ENCODE measurements around the gene RNF31.

Gene RNF31

DNA sequence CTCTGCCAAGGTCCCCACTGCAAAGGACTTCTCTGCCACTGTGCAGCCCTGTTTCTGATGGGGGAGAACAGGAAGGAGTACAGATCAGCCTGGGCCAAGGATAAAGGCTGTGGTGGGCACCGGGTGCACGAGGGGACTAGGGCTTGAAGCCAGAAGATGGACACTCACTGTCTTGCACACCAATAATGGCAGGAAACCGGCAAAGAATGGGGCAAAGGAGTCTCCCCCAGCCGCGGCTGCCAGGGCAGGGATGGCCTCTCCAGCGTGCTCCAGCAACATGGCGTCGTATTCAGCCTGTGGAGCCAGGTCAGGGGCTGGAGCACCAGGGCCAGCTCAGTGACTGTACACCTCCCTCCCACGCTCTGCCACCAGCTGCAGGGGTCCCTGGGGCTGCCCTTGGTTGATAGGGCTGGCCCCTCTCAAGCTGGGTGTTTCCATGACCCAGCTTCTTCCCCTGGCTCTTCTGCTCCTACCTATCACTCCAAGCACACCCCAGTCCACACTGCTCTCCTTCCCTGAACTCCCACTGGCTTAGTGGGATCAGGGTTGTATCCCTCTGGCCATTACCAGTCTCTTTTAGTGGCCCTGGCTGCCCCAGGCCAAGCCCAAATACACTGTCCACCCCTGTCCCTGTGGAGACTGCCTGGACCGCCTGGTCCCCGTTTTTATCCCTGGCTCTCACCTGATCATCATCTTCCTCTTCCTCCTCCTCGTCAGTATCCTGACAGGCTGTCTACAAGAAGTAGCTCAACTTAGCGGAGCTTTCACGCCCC is 35.0 kb downstream of the RNF31 start:
- no peak for DNase-seq (ENCODE audit: low spot score)

DNA sequence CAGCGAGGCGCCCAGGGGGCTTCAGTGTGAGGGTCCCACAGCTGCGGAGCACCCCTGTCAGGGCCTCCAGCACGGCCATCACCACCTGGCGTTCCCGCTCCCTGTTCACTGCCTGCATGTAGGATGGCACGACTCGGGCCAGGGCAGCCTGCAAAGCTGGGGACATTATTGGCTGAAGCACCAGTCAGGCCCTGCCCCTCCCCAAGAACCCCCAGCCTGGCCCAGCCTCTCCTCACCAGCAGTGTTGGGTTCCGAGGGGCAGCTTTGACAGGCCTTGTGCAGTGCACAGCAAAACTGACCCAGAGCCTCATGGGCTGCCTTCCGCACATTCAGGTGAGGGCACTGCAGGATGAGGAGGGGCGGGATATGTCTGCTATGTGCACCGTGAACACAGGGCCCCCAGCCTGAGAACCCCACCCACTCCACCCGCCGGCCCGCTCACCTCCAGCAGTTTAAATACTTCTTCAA is 35.8 kb downstream of the RNF31 start:
- DNase-seq (ENCODE audit: low spot score): no peak

DNA sequence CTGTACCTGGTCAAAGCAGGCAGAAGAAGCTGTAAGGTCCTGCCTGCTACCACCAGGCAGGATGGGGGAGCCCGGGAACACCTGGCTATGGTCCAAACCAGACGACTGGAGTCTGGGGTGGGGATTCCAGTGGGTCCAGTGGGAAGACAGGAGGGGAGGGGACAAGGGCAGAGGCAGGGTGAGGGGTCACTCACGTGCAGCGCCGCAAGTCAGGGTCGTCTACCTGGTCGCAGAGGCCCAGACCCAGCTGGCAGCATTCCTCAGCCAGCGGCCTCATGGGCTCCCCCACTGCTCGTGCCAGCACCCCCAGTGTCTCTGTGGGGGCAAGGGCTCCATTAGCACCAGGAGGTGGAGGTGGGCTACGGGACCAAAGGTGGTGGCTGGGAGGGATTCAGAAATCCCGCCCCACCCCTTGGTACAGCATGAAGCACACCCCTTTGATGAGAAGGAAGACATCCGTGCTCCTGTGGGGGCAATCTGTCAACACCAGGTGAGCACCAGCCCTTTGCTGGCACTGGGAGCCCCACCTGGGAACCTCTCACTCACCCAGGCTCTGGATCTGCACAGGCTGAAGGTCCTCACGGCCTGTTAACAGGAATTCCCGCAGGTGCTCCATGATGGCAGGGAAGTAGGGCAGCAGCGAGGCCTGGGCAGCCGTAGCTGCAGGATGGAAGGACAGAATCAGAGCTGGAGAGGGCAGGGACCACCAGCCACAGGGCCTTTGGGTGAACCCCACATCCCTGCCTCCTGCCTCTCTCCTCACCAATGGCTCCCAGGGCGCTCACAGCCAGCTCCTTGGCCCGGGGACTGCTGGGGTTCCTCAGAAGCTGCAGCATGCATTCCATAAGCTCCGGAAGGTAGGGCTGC is 37.0 kb downstream of the RNF31 start:
- DNase-seq (ENCODE audit: low spot score): no peak

DNA sequence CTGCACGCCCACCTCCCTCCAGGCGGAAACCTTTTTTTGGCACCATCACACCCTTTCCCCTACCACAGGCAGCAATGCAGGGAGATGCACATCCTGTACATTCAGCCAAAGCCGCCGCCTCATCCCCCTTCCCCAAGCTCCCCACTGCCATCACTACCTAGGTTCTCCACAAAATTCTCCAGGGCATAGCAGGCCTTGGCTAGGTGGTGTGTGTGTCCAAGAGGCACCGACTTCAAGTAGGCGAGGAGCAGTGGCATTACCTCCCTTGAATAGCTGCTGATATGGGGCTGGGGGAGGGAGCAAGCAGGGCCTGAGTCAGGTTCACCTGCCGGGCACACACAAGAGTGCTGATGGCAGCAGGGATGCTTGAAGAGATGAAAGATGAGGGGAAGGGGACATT is 37.7 kb downstream of the RNF31 start:
- DNase-seq (ENCODE audit: low spot score): no peak

DNA sequence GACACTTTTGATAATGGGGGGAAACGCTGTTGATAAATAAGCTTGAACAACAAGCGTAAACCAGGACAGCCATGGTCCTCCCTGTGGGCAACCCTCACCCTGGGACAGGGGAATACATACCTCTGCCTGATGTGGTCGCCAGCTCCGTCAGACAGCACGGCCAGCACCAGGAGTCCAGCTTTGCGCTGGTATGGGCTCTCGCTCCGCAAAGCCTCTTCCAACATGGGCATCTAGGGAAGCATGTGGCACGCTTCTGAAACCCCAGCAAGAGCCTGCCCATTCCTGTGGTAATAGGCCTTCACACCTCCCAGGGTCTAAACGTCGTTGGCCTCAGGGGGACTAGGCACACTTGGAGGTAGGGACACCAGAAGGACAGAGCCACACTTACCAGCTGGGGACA is 38.4 kb downstream of the RNF31 start:
- no peak for DNase-seq (ENCODE audit: low spot score)

DNA sequence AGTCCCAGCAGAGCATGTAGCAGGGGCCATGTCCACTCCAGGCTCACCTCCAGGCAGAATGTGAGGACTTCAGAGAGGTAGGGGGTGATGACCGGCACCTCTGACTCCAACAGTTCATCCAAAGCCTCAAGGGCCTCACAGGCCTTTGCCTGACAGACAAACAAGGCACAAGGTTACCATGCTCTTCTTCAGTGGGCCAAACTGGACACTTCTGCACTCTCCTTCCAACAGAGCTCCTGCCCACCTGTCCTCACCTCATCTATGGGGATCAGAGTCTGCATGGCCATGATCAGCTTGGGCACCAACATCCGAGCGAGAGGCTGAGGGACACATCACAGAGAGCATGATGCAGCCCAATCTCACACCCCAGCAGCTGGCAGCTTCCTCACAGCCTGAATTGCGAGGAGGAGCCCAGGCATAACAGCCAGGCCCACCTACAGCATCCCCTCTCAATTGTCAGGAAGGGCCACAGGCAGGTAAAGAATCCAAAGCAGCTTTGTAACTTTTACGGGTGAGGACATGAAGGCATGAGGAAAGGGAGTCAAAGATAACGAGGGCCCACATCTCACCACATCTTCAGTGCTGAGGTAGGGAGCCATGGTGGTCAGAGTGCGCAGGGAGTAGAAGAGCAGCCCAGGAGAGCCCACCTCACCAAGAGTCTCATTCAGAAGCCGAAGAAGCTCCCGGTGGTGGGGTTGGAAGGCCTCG is 39.7 kb downstream of the RNF31 start:
- DNase-seq (ENCODE audit: low spot score): no peak

DNA sequence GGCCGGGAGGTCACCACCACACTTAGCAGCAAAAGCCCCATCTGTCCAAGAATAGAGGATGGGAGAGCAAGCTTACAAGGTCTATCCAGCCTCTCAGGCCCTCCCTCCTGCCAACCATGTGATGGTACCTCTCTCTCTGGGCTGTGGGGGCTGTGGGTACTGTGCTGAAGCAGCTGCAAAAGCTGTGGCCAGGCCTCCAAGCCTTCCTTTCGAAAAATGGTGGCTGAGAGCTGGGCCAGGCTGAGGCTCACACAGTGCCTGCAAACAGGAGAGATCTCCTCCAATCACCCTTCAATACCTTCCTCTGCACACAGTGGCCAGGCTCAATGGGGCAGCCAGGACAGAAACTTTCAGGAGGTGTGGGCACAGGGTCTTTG is 40.2 kb downstream of the RNF31 start:
- DNase-seq (ENCODE audit: low spot score): no peak

DNA sequence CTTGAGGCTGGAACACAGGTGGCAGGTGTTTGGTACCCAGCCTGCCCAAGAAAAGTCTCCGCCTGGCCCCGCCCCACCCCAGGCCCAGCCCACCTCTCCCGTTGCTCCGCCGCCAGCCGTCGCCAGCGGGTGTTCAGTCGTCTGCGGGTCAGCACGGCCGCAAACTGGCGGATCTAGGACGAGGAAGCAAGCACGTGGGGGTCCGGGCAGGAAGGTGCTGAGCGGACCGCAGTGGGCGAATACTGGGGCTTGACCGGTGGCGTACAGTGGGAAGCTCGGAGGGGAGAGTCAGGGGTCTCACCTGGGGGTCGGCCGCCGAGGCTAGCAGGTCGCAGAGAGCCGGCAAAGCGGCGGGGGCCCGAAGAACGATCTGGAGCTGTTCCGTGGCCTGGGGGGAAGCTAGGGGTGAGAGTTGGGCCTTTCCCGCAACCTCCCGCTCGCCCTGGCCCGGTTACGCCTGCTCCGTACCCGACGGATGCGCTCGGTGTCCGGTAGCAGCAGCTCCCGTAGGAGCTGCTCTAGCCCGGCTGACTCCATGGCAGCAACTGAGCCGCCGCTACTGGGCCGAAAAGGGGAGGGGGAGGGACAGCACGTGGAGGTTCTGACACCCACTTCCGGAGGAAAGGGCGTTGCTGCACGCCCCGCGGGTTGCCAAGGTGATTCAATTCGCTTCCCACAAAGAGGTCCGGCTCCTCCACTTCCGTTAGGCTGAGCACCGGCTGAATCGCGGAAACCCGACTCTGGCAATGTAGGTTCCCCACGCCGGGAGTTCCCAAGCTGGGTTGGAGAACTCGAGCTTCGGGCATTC is 41.2 kb downstream of the RNF31 start, which contains the start of gene IPO4:
Gene IPO4, minus strand, starts transcription at position 566 of the 808 bp plus-strand sequence. Its CDS starts 29 bp downstream, at position 537.
- DNase-seq (ENCODE audit: low spot score): peak; percentile 93

DNA sequence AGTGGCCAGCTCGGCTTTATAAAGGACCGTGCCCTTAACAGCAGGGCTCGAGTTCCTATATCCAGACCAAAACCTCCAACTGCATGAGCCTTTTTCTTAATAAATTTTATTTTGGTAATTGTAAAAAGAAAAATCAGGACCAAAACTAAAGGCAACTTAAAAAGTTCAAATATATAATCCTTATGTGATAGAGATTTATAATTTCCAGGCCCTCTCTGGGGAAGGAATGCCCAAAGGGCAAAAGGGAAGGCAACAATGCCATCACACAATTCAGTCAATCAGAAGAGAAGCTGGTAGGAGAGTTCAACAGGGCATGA is 41.7 kb downstream of the RNF31 start:
- no peak for DNase-seq (ENCODE audit: low spot score)

DNA sequence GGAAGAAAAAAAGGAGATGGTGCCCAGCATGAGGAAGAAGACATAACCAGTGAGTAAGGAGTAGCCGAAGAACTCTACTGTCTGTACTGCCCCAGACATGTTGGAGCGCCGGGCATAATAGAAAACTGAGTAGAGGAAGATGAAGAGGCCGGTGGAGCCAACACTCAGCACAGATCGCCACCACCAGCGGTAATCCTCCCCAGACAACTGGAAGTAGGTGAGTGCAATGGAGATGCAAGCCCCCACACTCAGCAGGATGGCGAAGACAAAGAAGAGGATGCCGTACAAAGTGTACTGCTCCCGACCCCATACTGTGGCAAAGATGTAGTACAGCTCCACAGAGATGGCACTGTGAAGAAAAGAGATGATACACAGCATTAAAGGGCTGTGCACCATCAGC is 42.2 kb downstream of the RNF31 start:
- no peak for DNase-seq (ENCODE audit: low spot score)

DNA sequence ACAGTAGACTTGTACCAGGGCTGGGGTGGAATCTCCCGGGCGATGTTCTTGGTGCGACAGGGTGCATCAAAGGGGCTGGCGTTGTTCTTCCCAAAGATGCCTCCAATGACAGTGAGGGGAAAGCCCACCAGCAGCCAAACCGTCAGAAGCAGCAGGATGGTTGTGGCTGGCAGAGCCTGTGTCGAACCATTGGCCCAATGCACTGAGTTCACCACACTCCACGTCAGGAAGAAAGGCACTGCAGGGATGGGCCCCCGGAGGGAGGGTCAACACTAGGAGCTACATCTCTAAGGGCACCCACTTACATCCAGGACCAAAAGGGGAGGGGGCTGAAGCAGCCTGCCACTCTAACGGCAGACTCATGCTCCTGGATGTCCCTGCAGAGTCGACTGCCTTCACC is 43.1 kb downstream of the RNF31 start:
- DNase-seq (ENCODE audit: low spot score): no peak

DNA sequence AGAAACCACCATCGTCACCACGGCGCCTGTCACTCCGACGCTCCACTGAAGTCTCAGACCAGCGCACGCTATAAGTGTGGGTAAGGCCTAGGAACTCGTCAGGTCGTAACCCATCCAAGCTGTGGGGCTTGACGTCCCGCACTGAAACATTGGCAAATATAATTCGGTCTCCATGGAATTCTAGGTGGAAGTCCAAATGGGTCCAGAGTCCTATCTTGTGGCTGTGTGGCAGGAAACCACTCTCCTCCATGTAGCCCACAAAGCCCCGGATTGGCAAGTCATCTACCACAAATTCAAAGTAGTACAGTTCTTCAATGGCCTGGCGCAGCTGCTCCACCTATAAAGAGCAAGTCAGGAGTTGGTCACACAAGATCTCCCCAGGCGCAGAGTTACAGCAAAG is 45.6 kb downstream of the RNF31 start:
- no peak for DNase-seq (ENCODE audit: low spot score)

DNA sequence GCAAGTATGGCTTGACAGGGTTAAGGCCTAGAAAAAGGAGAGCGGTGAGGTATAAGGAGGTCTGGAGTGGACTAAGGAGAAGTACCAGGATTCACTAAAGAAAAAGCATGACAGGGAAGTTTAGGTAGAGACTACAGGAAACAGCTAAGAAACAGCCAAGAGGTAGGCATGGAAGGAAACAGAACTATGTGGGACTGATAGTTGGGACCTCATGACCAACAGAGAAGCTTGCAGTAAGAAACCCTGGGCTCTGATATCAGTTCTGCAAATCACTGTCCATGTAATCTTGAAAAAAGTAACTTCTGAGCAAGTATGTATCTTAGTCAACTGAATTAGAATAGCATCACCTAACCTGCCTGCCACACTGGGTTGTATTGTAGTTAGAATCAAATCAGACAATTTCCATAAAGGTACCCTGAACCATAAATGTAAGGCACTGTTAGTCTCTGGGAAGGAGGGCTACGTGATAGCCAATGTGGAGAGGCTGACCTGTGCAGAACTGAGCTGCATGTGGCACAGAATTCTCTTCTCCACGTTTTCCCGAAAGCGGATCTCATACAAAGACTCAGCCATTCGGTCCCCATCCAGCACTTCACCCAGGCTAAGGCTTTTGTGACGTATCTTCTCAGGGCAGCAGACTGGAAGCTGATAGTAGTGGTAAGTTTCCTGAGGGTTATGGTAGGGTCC is 47.0 kb downstream of the RNF31 start:
- no peak for DNase-seq (ENCODE audit: low spot score)

DNA sequence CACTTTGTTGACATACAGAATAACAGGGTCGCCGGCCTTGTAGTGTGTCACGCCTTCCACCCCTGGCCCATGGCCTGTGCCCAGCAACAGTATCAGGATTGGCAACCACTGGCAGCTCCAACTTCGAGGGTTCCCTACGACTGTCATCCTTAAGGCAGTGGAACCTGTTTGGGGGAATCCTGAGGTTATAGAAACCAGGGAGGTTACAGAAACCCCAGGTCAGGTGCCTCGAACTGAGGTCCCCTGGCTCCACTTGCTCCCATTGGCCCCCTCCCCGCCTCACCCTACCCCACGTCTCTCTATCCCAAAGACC is 47.5 kb downstream of the RNF31 start:
- no peak for DNase-seq (ENCODE audit: low spot score)

DNA sequence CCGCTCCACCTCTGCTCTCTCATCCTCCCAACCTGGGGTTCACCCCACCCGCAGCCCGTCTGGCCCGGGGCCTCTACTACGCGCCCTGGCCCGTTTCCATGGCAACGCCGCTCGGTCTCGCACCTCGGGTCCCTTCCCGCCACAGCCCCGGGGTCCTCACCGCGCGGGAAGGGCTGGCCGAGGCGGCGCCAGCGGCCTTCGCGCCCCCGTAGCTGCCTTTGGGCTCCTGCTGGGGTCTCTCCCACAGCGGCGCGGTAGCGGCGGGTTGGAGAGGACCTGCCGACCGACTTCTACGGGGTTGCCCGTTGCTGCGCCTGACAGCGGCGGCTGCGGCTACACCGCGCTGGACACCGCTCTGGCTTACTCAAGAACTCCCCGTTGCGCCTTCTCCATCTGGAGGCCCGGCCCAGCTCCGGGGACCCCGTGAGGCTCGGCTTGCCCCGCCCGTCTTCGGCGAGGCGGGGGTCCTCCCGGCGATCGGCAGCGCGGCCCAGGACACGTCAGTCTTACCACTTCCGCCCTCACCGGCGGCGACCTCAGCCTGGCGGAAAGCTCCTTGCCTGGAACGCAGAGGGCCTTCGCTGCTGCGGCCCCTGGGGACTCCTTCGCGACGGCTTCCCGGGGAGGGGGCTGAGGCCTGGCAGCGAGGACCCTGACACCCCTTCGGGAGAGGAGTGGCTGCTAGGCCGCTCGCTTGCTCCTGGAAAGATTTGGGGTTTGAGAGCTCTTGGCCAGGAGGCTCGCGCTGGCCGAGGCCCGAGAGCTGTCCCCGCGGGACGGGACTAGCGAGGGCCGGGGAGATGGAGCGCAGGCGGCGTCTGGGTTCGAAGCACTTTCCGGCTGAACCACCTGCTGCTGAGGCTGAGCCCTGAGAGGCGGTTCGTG is 48.1 kb downstream of the RNF31 start, which contains the start of gene TM9SF1:
Gene TM9SF1, minus strand, starts transcription at position 256 of the 885 bp plus-strand sequence. CDS start 422 bp downstream, outside the sequence.
- peak; percentile 68 for DNase-seq (ENCODE audit: low spot score)

DNA sequence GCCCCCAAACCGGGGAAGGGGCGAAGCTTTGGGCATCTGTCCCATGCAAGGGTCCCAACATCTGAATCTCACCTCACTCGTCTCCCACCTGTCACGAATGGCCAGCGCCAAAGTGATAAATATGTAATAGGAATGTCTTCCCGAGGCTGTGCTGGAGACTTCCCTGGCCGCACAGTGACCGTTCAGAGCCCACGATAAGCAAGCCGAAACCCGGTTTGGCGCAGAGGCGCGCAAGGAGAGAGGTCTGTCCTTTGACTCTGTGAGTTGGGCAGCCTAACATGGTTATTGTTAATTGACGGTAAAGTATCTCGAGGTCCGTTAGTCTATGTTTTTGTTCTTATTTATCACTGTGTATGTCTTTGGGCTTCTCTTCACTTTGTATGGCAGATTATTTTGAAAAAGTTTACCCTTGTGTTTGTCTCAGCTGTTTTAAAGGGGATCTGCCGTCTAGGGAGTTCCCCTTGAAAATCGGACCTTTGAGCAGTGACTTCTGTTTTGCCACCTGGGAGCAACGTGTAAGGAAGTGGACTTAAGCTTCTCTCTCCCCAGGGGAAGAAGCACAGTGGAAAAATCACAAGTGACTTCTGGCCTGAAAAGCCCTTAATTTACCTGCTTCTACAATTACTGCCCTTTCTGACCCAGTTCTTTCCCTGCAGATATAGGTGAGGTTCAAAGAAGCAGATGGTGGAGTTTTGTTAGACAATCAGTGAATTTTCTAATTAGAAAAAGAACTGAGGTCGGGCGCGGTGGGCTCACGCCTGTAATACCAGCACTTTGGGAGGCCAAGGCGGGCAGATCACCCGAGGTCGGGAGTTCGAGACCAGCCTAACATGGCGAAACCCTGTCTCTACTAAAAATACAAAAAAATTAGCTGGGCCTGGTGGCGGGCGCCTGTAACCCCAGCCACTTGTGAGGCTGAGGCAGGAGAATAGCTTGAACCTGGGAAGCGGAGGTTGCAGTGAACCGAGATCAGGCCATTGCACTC is 49.1 kb downstream of the RNF31 start:
- DNase-seq (ENCODE audit: low spot score): no peak

DNA sequence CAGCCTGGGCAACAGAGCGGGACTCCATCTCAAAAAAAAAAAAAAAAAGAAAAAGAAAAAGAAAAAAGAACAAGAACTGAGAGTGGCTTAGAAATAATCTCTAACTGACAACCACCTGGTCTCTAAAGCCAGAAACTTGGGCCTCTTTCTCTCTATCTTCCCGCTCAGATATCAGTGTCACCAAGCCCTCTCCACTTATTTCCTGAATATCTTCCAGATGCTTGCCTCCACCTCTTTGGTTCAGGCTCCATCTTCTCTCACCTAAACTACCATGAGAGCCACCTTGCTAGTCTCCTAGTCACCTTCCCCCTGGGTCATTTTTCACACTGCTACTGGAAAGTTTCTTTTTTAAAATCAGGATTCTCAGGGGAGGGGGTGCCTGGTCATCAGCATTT is 49.8 kb downstream of the RNF31 start:
- DNase-seq (ENCODE audit: low spot score): no peak

DNA sequence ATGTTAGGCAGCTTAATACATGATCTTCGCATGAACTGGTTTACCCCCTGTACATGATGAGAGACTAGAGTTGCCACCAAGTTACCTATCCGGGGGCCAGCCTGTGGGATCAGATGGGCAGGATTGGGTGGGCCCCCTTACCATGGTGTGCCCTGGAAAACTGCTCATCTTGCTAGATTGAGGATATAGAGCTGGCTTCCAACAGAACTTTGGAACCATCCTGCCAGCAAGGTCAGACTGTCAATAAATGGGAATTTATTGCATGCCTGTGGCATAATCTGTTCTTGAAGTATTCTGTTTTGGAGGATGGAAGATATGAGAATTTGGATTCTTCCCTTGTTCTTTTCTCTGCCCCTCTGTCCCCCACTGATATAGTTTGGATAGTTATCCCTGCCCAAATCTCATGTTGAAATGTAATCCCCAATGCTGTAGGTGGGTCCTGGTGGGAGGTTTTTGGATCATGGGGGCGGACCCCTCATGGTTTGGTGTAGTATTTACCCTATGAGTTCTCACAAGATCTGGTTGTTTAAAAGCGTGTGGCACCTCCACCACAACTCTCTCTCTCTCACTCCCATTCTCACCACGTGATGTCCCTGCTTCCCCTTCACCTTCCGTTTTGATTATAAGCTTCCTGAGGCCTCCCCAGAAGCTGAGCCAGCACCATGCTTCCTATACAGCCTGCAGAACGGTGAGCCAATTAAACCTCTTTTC is 51.7 kb downstream of the RNF31 start:
- no peak for DNase-seq (ENCODE audit: low spot score)
